ENCODE measurements around the gene FCRL3. TPM values are rescaled to one million over a fixed set of nuclear protein-coding genes. Genes with fewer than 3 reads are reported as not detected.

FCRL3 gene
- total RNA-seq, 1 experiment from 2014 or later, result not detected

DNA sequence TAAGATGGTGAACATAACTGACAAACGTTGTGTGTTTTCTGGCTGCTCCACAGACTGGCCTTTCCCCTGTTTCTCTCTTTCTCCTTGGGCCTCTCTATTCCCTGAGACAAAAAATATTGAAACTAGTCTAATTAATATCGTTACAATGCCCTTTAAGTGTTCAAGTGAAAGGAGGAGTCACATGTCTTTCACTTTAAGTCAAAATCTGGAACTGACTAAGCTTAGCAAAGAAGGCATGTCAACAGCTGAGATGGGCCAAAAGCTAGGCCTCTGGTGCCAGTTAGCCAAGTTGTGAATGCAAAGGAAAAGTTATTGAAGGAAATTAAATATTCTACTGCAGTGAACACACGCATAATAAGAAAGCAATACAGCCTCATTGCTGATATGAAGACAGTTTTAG is 32.2 kb upstream of the FCRL3 start (continued):
- TF ChIP-seq SMAD4 (CRISPR knock-in tag; IDR thresholded peaks at IDR 0.05) (no peak), TEAD1 (CRISPR knock-in tag; IDR thresholded peaks at IDR 0.05) (no peak), NR2C2 (CRISPR knock-in tag; IDR thresholded peaks at IDR 0.05) (no peak), SMAD3 (CRISPR knock-in tag; IDR thresholded peaks at IDR 0.05; ENCODE audit: borderline replicate concordance) (no peak), SP1 (CRISPR knock-in tag; conservative IDR thresholded peaks at IDR 0.05) (no peak)
- TF ChIP-seq, protein P1, sequence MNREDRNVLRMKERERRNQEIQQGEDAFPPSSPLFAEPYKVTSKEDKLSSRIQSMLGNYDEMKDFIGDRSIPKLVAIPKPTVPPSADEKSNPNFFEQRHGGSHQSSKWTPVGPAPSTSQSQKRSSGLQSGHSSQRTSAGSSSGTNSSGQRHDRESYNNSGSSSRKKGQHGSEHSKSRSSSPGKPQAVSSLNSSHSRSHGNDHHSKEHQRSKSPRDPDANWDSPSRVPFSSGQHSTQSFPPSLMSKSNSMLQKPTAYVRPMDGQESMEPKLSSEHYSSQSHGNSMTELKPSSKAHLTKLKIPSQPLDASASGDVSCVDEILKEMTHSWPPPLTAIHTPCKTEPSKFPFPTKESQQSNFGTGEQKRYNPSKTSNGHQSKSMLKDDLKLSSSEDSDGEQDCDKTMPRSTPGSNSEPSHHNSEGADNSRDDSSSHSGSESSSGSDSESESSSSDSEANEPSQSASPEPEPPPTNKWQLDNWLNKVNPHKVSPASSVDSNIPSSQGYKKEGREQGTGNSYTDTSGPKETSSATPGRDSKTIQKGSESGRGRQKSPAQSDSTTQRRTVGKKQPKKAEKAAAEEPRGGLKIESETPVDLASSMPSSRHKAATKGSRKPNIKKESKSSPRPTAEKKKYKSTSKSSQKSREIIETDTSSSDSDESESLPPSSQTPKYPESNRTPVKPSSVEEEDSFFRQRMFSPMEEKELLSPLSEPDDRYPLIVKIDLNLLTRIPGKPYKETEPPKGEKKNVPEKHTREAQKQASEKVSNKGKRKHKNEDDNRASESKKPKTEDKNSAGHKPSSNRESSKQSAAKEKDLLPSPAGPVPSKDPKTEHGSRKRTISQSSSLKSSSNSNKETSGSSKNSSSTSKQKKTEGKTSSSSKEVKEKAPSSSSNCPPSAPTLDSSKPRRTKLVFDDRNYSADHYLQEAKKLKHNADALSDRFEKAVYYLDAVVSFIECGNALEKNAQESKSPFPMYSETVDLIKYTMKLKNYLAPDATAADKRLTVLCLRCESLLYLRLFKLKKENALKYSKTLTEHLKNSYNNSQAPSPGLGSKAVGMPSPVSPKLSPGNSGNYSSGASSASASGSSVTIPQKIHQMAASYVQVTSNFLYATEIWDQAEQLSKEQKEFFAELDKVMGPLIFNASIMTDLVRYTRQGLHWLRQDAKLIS (CRISPR knock-in tag; IDR thresholded peaks at IDR 0.05; ENCODE audit: borderline replicate concordance), result no peak
- TF ChIP-seq, protein P2, sequence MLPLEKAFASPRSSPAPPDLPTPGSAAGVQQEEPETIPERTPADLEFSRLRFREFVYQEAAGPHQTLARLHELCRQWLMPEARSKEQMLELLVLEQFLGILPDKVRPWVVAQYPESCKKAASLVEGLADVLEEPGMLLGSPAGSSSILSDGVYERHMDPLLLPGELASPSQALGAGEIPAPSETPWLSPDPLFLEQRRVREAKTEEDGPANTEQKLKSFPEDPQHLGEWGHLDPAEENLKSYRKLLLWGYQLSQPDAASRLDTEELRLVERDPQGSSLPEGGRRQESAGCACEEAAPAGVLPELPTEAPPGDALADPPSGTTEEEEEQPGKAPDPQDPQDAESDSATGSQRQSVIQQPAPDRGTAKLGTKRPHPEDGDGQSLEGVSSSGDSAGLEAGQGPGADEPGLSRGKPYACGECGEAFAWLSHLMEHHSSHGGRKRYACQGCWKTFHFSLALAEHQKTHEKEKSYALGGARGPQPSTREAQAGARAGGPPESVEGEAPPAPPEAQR (CRISPR knock-in tag; IDR thresholded peaks at IDR 0.05), result no peak

DNA sequence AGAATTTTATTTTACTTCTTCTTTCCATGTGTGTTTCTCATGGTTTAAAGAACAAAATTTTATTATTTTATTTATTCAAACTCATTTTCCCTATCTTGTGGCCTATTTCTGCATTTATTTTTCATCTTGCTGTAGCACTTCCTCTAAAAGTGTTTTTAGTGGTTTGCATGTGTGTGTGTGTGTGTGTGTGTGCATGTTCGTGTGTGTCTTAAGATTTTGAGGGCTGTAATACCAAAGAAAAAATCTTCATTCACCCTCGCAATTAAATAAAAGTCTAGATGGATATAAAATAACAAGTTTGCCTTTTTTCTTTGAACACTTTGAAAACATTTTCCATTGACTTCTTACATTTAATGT is 24.6 kb upstream of the FCRL3 start:
- peaks cover 11% of the 10 kb centered on the region for H3K4me1 Mint-ChIP-seq
- no peak for ATAC-seq
- POLR2A ChIA-PET, result no interaction called here
- peaks cover 36% of the 10 kb centered on the region for H3K36me3 Mint-ChIP-seq
- CTCF ChIA-PET, result interaction anchor here (1.4 kb wide), 1 partner anchor 49 kb away, joined by 5 read pairs; no protein-coding TSS in a partner anchor
- H3K27ac Mint-ChIP-seq, result no peak overlapping the region
- H3K9me3 Mint-ChIP-seq, result peaks cover 42% of the 10 kb centered on the region
- H3K4me3 Mint-ChIP-seq, result no peak overlapping the region
- DNase-seq (ENCODE audit: low spot score), result no peak
- no peaks in the 10 kb centered on the region; the same call in 1 of the 2 replicates for H3K27me3 Mint-ChIP-seq (ENCODE audit: low read depth)
- TF ChIP-seq OVOL2 (CRISPR knock-in tag; IDR thresholded peaks at IDR 0.05; ENCODE audit: borderline replicate concordance), result no peak

DNA sequence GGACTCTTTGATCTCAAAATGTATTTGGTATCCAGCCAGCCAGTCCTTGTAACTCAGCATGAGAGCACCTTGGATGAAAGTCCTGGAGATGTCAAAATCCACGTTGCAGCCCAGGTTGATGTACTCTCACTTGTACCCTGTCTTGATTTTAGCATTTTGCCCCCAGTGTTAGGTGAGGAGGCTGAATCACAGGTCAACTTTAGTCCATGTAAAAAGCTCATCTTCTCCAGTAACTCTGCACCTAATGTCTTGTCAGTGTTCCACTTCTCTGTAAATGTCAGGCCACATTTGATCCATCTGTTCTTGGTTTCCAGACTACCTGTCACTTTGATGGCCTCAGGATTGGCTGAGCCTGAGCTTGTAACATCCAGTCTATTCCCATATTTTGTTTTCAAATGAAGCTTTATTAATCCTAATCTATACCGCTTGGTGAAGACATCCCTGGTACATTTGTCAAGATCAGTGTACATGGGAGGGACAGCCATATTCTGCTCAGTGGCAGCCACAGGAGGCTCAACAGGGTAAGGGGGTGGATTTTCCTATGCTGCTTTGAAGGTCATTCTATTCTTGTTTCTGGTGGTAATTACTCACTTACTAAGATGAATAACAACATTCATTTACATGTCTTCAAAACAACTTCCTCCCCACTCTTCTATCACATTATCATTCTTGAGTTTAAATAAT is 24.1 kb upstream of the FCRL3 start:
- DNase-seq (ENCODE audit: low spot score), result no peak
- Mint-ChIP-seq H3K27me3 (ENCODE audit: low read depth) (no peaks in the 10 kb centered on the region; the same call in 1 of the 2 replicates), H3K4me1 (peaks cover 11% of the 10 kb centered on the region), H3K27ac (no peak overlapping the region), H3K9me3 (peaks cover 46% of the 10 kb centered on the region), H3K36me3 (peaks cover 36% of the 10 kb centered on the region), H3K4me3 (no peak overlapping the region)
- ATAC-seq, result no peak
- POLR2A ChIA-PET, result interaction anchor here (0.6 kb wide), 1 partner anchor 80 kb away, joined by 3 read pairs; no protein-coding TSS in a partner anchor
- TF ChIP-seq GRHL2 (CRISPR knock-in tag; IDR thresholded peaks at IDR 0.05; ENCODE audit: insufficient replicate concordance, severe bottlenecking), result no peak
- CTCF ChIA-PET, result interaction anchor here (1.4 kb wide), 1 partner anchor 144 kb away, joined by 4 read pairs; no protein-coding TSS in a partner anchor

DNA sequence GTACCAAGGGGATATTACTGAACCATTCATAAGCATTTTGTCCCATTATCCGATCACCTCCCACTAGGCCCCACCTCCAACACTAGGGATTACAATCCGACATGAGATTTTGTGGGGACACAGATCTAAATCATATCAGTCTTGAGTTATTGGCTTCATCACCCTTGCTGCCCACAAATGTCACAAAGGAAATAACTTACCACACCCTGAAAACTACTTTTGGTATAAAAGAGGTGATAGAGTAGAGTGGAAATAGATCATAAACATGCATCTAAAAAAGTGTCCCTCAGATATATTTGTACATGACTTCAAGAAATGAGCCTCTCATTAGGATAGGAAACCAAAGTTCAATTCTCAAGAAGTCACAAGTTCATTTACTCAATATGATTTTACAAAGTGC is 22.6 kb upstream of the FCRL3 start:
- ATAC-seq (no peak), DNase-seq (ENCODE audit: low spot score) (no peak)
- H3K4me3 Mint-ChIP-seq, result no peak overlapping the region
- ChIA-PET CTCF (interaction anchor here (1.4 kb wide), 1 partner anchor 143 kb away, joined by 4 read pairs; no protein-coding TSS in a partner anchor), POLR2A (no interaction called here)
- no peaks in the 10 kb centered on the region; the same call in 1 of the 2 replicates for H3K27me3 Mint-ChIP-seq (ENCODE audit: low read depth)
- H3K27ac Mint-ChIP-seq, result no peak overlapping the region
- H3K4me1 Mint-ChIP-seq, result peaks cover 11% of the 10 kb centered on the region
- H3K9me3 Mint-ChIP-seq, result peaks cover 47% of the 10 kb centered on the region
- peaks cover 36% of the 10 kb centered on the region for H3K36me3 Mint-ChIP-seq
- TF ChIP-seq MXD4 (CRISPR knock-in tag; IDR thresholded peaks at IDR 0.05; ENCODE audit: borderline replicate concordance) (no peak), NR2C2 (CRISPR knock-in tag; IDR thresholded peaks at IDR 0.05) (no peak), GTF2I (CRISPR knock-in tag; conservative IDR thresholded peaks at IDR 0.05) (no peak), ATF1 (CRISPR knock-in tag; IDR thresholded peaks at IDR 0.05) (no peak), FOXP1 (CRISPR knock-in tag; IDR thresholded peaks at IDR 0.05; ENCODE audit: borderline replicate concordance) (no peak), ZNF219 (CRISPR knock-in tag; IDR thresholded peaks at IDR 0.05; ENCODE audit: borderline replicate concordance) (no peak), NR1H2 (CRISPR knock-in tag; IDR thresholded peaks at IDR 0.05) (no peak), ZNF121 (CRISPR knock-in tag; IDR thresholded peaks at IDR 0.05) (no peak), ZNF263 (CRISPR knock-in tag; IDR thresholded peaks at IDR 0.05; ENCODE audit: low read depth) (no peak)
- TF ChIP-seq, protein P3, sequence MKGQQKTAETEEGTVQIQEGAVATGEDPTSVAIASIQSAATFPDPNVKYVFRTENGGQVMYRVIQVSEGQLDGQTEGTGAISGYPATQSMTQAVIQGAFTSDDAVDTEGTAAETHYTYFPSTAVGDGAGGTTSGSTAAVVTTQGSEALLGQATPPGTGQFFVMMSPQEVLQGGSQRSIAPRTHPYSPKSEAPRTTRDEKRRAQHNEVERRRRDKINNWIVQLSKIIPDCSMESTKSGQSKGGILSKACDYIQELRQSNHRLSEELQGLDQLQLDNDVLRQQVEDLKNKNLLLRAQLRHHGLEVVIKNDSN (CRISPR knock-in tag; IDR thresholded peaks at IDR 0.05), result no peak
- TF ChIP-seq, protein P4, sequence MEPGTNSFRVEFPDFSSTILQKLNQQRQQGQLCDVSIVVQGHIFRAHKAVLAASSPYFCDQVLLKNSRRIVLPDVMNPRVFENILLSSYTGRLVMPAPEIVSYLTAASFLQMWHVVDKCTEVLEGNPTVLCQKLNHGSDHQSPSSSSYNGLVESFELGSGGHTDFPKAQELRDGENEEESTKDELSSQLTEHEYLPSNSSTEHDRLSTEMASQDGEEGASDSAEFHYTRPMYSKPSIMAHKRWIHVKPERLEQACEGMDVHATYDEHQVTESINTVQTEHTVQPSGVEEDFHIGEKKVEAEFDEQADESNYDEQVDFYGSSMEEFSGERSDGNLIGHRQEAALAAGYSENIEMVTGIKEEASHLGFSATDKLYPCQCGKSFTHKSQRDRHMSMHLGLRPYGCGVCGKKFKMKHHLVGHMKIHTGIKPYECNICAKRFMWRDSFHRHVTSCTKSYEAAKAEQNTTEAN (CRISPR knock-in tag; IDR thresholded peaks at IDR 0.05), result no peak
- TF ChIP-seq, protein P5, sequence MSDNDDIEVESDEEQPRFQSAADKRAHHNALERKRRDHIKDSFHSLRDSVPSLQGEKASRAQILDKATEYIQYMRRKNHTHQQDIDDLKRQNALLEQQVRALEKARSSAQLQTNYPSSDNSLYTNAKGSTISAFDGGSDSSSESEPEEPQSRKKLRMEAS (CRISPR knock-in tag; IDR thresholded peaks at IDR 0.05), result no peak
- TF ChIP-seq, protein P2 (CRISPR knock-in tag; IDR thresholded peaks at IDR 0.05), result no peak

Data from WTC11 (cell line).